ENCODE results near the gene GPBP1L1. TPM values are rescaled to one million over a fixed set of nuclear protein-coding genes. Genes with fewer than 3 reads are reported as not detected.
"Not testable (repeated sequence)": the region's sequence is repeated elsewhere in the genome, so short reads cannot be mapped to it uniquely, and the experiment has no call there.

GPBP1L1 gene
- total RNA-seq, 2 donors from 2014 or later = 105 to 129 TPM

DNA sequence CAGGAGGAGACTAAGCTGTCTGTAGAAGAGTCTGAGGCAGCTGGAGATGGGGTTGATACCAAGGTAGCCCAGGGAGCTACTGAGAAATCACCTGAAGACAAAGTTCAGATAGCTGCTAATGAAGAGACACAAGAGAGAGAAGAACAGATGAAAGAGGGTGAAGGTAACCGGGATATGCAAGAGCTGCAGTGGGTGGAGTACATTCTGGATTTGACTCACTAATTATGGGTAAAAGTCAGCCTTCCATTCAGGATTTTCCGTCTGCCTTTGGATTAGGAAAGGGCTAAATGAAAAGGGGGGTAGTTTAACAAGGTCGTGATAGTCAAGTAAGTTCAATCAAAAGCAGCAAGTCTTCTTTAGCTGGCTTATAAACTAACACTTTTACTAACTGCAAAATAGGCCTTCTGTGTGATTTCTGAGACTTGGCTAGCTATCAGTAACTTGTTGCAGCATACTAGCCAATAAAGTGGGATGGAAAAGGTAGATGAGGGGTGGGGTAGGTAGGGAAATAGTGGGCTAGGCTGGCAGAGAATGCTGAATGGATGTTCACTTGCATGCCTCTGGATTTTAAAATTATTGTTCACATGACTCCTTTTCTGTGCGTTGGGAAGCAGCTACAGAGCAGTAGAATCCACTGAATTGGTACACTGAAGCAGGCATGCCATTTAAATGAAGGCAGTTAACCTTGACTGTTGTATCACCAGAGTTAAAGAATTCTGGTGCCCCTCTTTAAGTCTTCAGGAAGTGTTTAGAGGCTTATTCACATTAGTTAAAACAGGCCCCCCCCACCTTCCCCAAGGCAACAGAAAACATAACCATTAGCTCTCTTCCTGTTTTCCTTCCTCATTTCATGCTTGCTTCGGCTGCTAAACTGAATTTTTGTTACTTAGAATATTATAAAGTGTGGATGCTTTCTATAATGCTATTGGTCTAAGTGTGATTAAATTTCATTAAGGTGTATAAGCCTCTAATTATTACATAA lies 77.9 kb downstream of the GPBP1L1 start:
- Mint-ChIP-seq H3K27me3 (no peaks in the 10 kb centered on the region), H3K9me3 (no peaks in the 10 kb centered on the region), H3K36me3 (ENCODE audit: low read depth) (peaks cover 97% of the 10 kb centered on the region), H3K4me3 (no peak overlapping the region), H3K27ac (peak overlapping the region; percentile 50), H3K4me1 (peaks cover 24% of the 10 kb centered on the region)
- no peak for ATAC-seq (replicated peaks)

DNA sequence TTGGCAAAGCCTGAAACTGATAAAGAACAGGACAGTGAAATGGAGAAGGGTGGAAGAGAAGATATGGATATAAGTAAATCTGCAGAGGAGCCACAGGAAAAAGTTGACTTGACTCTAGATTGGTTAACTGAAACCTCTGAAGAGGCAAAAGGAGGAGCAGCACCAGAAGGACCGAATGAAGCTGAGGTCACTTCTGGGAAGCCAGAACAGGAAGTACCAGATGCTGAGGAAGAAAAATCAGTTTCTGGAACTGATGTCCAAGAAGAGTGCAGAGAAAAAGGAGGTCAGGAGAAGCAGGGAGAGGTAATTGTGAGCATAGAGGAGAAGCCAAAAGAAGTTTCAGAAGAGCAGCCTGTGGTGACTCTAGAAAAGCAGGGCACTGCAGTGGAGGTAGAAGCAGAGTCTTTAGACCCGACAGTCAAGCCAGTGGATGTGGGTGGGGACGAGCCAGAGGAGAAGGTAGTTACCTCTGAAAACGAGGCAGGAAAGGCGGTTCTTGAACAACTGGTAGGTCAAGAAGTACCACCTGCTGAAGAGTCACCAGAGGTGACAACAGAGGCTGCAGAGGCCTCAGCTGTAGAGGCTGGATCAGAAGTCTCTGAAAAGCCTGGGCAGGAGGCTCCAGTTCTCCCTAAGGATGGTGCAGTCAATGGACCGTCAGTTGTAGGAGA lies 78.8 kb downstream of the GPBP1L1 start:
- Mint-ChIP-seq H3K36me3 (ENCODE audit: low read depth) (peaks cover 97% of the 10 kb centered on the region), H3K27me3 (no peaks in the 10 kb centered on the region), H3K4me1 (peaks cover 24% of the 10 kb centered on the region), H3K4me3 (peak overlapping the region; percentile 1), H3K9me3 (no peaks in the 10 kb centered on the region), H3K27ac (peak overlapping the region; percentile 50)
- no peak for ATAC-seq (replicated peaks)

GRCh38 chr1:45604239-45604638 lies 82.1 kb downstream of the GPBP1L1 start:
- Mint-ChIP-seq H3K4me3 (no peak overlapping the region), H3K27ac (no peak overlapping the region), H3K27me3 (no peaks in the 10 kb centered on the region), H3K9me3 (no peaks in the 10 kb centered on the region), H3K4me1 (peaks cover 31% of the 10 kb centered on the region), H3K36me3 (ENCODE audit: low read depth) (peaks cover 97% of the 10 kb centered on the region)
- no peak for ATAC-seq (replicated peaks)

GRCh38 chr1:45596765-45597164 lies 89.6 kb downstream of the GPBP1L1 start:
- not testable (repeated sequence) for H3K27me3 Mint-ChIP-seq; ATAC-seq (replicated peaks); H3K27ac Mint-ChIP-seq; H3K9me3 Mint-ChIP-seq; H3K4me3 Mint-ChIP-seq
- peaks cover 93% of the 10 kb centered on the region for H3K36me3 Mint-ChIP-seq (ENCODE audit: low read depth)
- H3K4me1 Mint-ChIP-seq = peaks cover 23% of the 10 kb centered on the region

DNA sequence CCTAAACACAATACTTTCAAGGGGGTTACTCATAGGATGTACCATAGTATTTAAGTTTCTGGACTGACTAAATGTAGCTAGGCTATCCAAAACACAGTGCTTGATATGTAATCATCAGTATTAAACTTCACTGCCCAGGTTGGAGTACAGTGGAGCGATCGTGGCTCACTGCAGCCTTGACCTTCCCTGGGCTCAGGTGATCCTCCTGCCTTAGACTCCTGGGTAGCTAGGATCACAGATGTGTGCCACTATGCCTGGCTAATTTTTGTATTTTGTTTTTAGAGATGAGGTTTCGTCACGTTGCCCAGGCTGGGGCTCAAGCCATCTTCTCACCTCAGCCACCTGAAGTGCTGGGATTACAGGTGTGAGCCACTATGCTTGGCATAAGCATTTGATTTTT lies 91.9 kb downstream of the GPBP1L1 start:
- H3K4me3 Mint-ChIP-seq = no peak overlapping the region
- ATAC-seq (replicated peaks) = no peak
- no peaks in the 10 kb centered on the region for H3K27me3 Mint-ChIP-seq
- no peaks in the 10 kb centered on the region for H3K9me3 Mint-ChIP-seq
- peaks cover 16% of the 10 kb centered on the region for H3K4me1 Mint-ChIP-seq
- H3K27ac Mint-ChIP-seq = no peak overlapping the region
- peaks cover 96% of the 10 kb centered on the region for H3K36me3 Mint-ChIP-seq (ENCODE audit: low read depth)

DNA sequence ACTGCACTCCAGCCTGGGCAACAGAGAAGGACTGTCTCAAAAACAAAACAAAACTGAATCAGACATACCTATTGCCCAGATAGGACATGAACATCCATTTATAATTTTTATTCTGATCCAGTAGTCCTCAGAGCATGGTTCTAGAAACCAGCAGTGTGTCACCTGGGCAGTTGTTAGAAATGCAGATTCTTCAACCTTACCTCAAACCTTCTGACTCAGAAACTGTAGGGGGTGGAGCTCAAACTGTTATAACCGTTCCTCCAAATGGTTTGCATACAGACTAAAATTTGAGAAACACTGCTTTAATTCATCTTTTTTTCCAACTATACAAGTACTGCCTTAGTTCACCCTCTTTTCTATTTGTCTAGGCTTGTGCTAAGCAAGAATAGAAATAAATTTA lies 96.5 kb downstream of the GPBP1L1 start:
- no peaks in the 10 kb centered on the region for H3K9me3 Mint-ChIP-seq
- peaks cover 14% of the 10 kb centered on the region for H3K4me1 Mint-ChIP-seq
- peak; percentile 32 for ATAC-seq (replicated peaks)
- no peak overlapping the region for H3K4me3 Mint-ChIP-seq
- H3K27ac Mint-ChIP-seq = no peak overlapping the region
- peaks cover 86% of the 10 kb centered on the region for H3K36me3 Mint-ChIP-seq (ENCODE audit: low read depth)
- no peaks in the 10 kb centered on the region for H3K27me3 Mint-ChIP-seq

GRCh38 chr1:45586769-45587168 lies 99.6 kb downstream of the GPBP1L1 start:
- Mint-ChIP-seq H3K27me3 (no peaks in the 10 kb centered on the region), H3K9me3 (no peaks in the 10 kb centered on the region), H3K4me3 (peak overlapping the region; percentile 99), H3K27ac (peak overlapping the region; percentile 24), H3K4me1 (peaks cover 14% of the 10 kb centered on the region), H3K36me3 (ENCODE audit: low read depth) (peaks cover 67% of the 10 kb centered on the region)
- no peak for ATAC-seq (replicated peaks)

GRCh38 chr1:45585496-45586075 lies 100.7 kb downstream of the GPBP1L1 start:
- H3K27ac Mint-ChIP-seq = peak overlapping the region; percentile 80
- no peak for ATAC-seq (replicated peaks)
- H3K9me3 Mint-ChIP-seq = no peaks in the 10 kb centered on the region
- no peaks in the 10 kb centered on the region for H3K27me3 Mint-ChIP-seq
- H3K36me3 Mint-ChIP-seq (ENCODE audit: low read depth) = peaks cover 55% of the 10 kb centered on the region
- H3K4me1 Mint-ChIP-seq = peaks cover 14% of the 10 kb centered on the region
- peak overlapping the region; percentile 99 for H3K4me3 Mint-ChIP-seq

- Mint-ChIP-seq H3K36me3 (ENCODE audit: low read depth) (peaks cover 50% of the 10 kb centered on the region), H3K27me3 (no peaks in the 10 kb centered on the region)
Observed at GRCh38 chr1:45585110-45585426, 101.3 kb downstream of the GPBP1L1 start.

GRCh38 chr1:45584351-45585109 lies 101.8 kb downstream of the GPBP1L1 start:
- no peaks in the 10 kb centered on the region for H3K9me3 Mint-ChIP-seq
- peaks cover 14% of the 10 kb centered on the region for H3K4me1 Mint-ChIP-seq
- no peaks in the 10 kb centered on the region for H3K27me3 Mint-ChIP-seq
- peak overlapping the region; percentile 99 for H3K4me3 Mint-ChIP-seq
- peak; percentile 57 for ATAC-seq (replicated peaks)
- H3K36me3 Mint-ChIP-seq (ENCODE audit: low read depth) = peaks cover 44% of the 10 kb centered on the region
- peak overlapping the region; percentile 94 for H3K27ac Mint-ChIP-seq

More at GRCh38 chr1:45585110-45585426, 101.3 kb downstream of the GPBP1L1 start:
- Mint-ChIP-seq H3K4me3 (peak overlapping the region; percentile 99), H3K4me1 (peaks cover 14% of the 10 kb centered on the region), H3K9me3 (no peaks in the 10 kb centered on the region), H3K27ac (peak overlapping the region; percentile 80)
- no peak for ATAC-seq (replicated peaks)

- ATAC-seq (replicated peaks) = peak; percentile 73
- H3K27me3 Mint-ChIP-seq = no peaks in the 10 kb centered on the region
- H3K4me1 Mint-ChIP-seq = peaks cover 14% of the 10 kb centered on the region
- peak within 1 kb of the TSS; percentile 99 for H3K4me3 Mint-ChIP-seq
- H3K27ac Mint-ChIP-seq = peak within 1 kb of the TSS; percentile 94
- peaks cover 38% of the 10 kb centered on the region for H3K36me3 Mint-ChIP-seq (ENCODE audit: low read depth)
- H3K9me3 Mint-ChIP-seq = no peaks in the 10 kb centered on the region
Observed at GRCh38 chr1:45583666-45584350, 102.5 kb downstream of the GPBP1L1 start, which contains the start of gene NASP. Gene NASP (plus strand): TSS chr1:45584041. CDS start chr1:45584147, 106 bp downstream.

DNA sequence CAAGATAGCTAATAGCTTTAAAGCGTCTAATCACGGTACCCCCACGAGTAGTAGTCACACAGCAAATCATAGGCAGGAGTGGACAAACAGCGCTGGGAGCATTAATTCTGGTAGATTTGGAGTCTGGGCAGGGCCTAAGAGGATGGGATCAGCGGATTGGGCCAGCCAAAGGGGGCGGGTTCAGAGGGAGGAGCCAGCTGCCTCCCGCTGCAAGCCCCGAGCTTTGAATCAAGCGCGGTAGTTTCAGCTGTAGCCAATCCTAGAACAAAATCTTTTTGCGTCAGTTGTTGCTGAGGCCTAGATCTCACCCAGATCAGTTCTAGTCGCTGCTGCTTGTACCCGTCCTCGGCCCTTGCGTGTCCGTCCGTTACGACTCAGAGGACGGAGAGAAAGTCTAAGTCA lies 103.1 kb downstream of the GPBP1L1 start:
- peak overlapping the region; percentile 94 for H3K27ac Mint-ChIP-seq
- no peaks in the 10 kb centered on the region for H3K27me3 Mint-ChIP-seq
- peaks cover 34% of the 10 kb centered on the region for H3K36me3 Mint-ChIP-seq (ENCODE audit: low read depth)
- peak; percentile 85 for ATAC-seq (replicated peaks)
- H3K4me1 Mint-ChIP-seq = peaks cover 14% of the 10 kb centered on the region
- H3K4me3 Mint-ChIP-seq = peak overlapping the region; percentile 99
- H3K9me3 Mint-ChIP-seq = no peaks in the 10 kb centered on the region

Measured in activated T-helper 17 cell treated with anti-CD3 and anti-CD28 coated beads, Interleukin-2, amount 50 U/mL, for 72 hours (primary cell).